Measurements from ENCODE around the gene DDIT4L.

- TF ChIP-seq POLR2A (IDR thresholded peaks at IDR 0.05; ENCODE audit: low read depth, low read length) (no peak), YY1 (IDR thresholded peaks at IDR 0.05; ENCODE audit: low read depth, low read length) (no peak), TAF1 (IDR thresholded peaks at IDR 0.05; ENCODE audit: borderline replicate concordance, low read depth, low read length) (no peak)
These were observed 12.4 kb downstream of the DDIT4L start for GRCh38 chr4:100177855-100178254.
